ENCODE measurements around the gene LIME1. TPM values are rescaled to one million over a fixed set of nuclear protein-coding genes. Genes with fewer than 3 reads are reported as not detected.

The LIME1 gene
- total RNA-seq, 2 donors from 2014 or later, result 7.6 to 10.1 TPM

- no peak overlapping the region for H3K27ac ChIP-seq (ENCODE audit: low read depth, low read length)
- peaks cover 14% of the 10 kb centered on the region for H3K36me3 Mint-ChIP-seq (ENCODE audit: low read depth)
- no peaks in the 10 kb centered on the region for H3K27me3 Mint-ChIP-seq (ENCODE audit: insufficient read depth)
- peaks cover 29% of the 10 kb centered on the region for H3K36me3 ChIP-seq (ENCODE audit: control insufficient read depth, insufficient read depth, low read length)
- no peaks in the 10 kb centered on the region for H3K27me3 ChIP-seq (ENCODE audit: control insufficient read depth, insufficient read depth, low read length, poor library complexity, severe bottlenecking)
- no peaks in the 10 kb centered on the region for H3K9me3 ChIP-seq (ENCODE audit: control insufficient read depth, low read length)
- H3K4me3 ChIP-seq (ENCODE audit: low read length), result no peak overlapping the region
- no peaks in the 10 kb centered on the region for H3K4me1 Mint-ChIP-seq
- H3K27ac Mint-ChIP-seq, result no peak overlapping the region
- H3K4me1 ChIP-seq (ENCODE audit: control insufficient read depth, insufficient read depth, low read length), result peaks cover 8% of the 10 kb centered on the region
- TF ChIP-seq CTCF (conservative IDR thresholded peaks at IDR 0.05), result no peak
- no peaks in the 10 kb centered on the region for H3K9me3 Mint-ChIP-seq
- no peak overlapping the region for H3K9ac ChIP-seq (ENCODE audit: extremely low read depth, low read length, poor library complexity, severe bottlenecking)
- 93 to 94% methylated on average over 19 to 37 of the region's 37 CpGs for WGBS, 2 experiments (ENCODE audit: insufficient coverage in 1 of 2, insufficient read length in 1 of 2)
- DNase-seq, result peak; percentile 45
- no peak overlapping the region for H3K4me3 Mint-ChIP-seq
These were observed 6.0 kb downstream of the LIME1 start for GRCh38 chr20:63742381-63743024.

- no peaks in the 10 kb centered on the region for H3K9me3 Mint-ChIP-seq
- no peak overlapping the region for H3K4me3 ChIP-seq (ENCODE audit: low read length)
- no peak overlapping the region for H3K27ac Mint-ChIP-seq
- WGBS, 2 experiments (ENCODE audit: insufficient coverage in 1 of 2, insufficient read length in 1 of 2), result 91 to 95% methylated on average over 18 to 28 of the region's 31 CpGs
- no peak overlapping the region for H3K27ac ChIP-seq (ENCODE audit: low read depth, low read length)
- no peak overlapping the region for H3K4me3 Mint-ChIP-seq
- H3K9ac ChIP-seq (ENCODE audit: extremely low read depth, low read length, poor library complexity, severe bottlenecking), result no peak overlapping the region
- no peaks in the 10 kb centered on the region for H3K27me3 Mint-ChIP-seq (ENCODE audit: insufficient read depth)
- no peaks in the 10 kb centered on the region for H3K9me3 ChIP-seq (ENCODE audit: control insufficient read depth, low read length)
- peaks cover 14% of the 10 kb centered on the region for H3K36me3 Mint-ChIP-seq (ENCODE audit: low read depth)
- TF ChIP-seq CTCF (conservative IDR thresholded peaks at IDR 0.05), result no peak
- DNase-seq, result no peak
- peaks cover 29% of the 10 kb centered on the region for H3K36me3 ChIP-seq (ENCODE audit: control insufficient read depth, insufficient read depth, low read length)
- H3K4me1 Mint-ChIP-seq, result no peaks in the 10 kb centered on the region
- H3K4me1 ChIP-seq (ENCODE audit: control insufficient read depth, insufficient read depth, low read length), result peaks cover 8% of the 10 kb centered on the region
- no peaks in the 10 kb centered on the region for H3K27me3 ChIP-seq (ENCODE audit: control insufficient read depth, insufficient read depth, low read length, poor library complexity, severe bottlenecking)
These were observed 6.9 kb downstream of the LIME1 start for GRCh38 chr20:63743210-63743970.

- no peaks in the 10 kb centered on the region for H3K27me3 Mint-ChIP-seq (ENCODE audit: insufficient read depth)
- no peaks in the 10 kb centered on the region for H3K27me3 ChIP-seq (ENCODE audit: control insufficient read depth, insufficient read depth, low read length, poor library complexity, severe bottlenecking)
- H3K27ac ChIP-seq (ENCODE audit: low read depth, low read length), result no peak overlapping the region
- H3K9me3 ChIP-seq (ENCODE audit: control insufficient read depth, low read length), result no peaks in the 10 kb centered on the region
- H3K36me3 Mint-ChIP-seq (ENCODE audit: low read depth), result peaks cover 14% of the 10 kb centered on the region
- peaks cover 29% of the 10 kb centered on the region for H3K36me3 ChIP-seq (ENCODE audit: control insufficient read depth, insufficient read depth, low read length)
- no peaks in the 10 kb centered on the region for H3K9me3 Mint-ChIP-seq
- DNase-seq, result no peak
- H3K4me1 Mint-ChIP-seq, result no peaks in the 10 kb centered on the region
- H3K9ac ChIP-seq (ENCODE audit: extremely low read depth, low read length, poor library complexity, severe bottlenecking), result no peak overlapping the region
- TF ChIP-seq CTCF (conservative IDR thresholded peaks at IDR 0.05), result no peak
- no peak overlapping the region for H3K4me3 ChIP-seq (ENCODE audit: low read length)
- no peak overlapping the region for H3K27ac Mint-ChIP-seq
- 90 to 100% methylated on average over 4 of the region's 4 CpGs for WGBS, 2 experiments (ENCODE audit: insufficient coverage in 1 of 2, insufficient read length in 1 of 2)
- peaks cover 8% of the 10 kb centered on the region for H3K4me1 ChIP-seq (ENCODE audit: control insufficient read depth, insufficient read depth, low read length)
- no peak overlapping the region for H3K4me3 Mint-ChIP-seq
These were observed 7.7 kb downstream of the LIME1 start for GRCh38 chr20:63744158-63744557.
